Activated CD8-positive, alpha-beta memory T cell treated with anti-CD3 and anti-CD28 coated beads for 4 hours (primary cell): ENCODE data around the gene DDX20.

Source experiments
- DNase-seq, 2 donors: peaks; one replicate each; pipeline ENCODE4 v3.0.0-alpha.2; 2020; ENCODE audit warnings: low read depth in 2 of 2

The DDX20 gene

GRCh38 chr1:111747947-111748346 lies 7.8 kb upstream of the DDX20 start:
- DNase-seq: no peak

- no peak for DNase-seq
Measured at GRCh38 chr1:111749628-111750027, 6.1 kb upstream of the DDX20 start.

GRCh38 chr1:111750856-111751255 lies 4.8 kb upstream of the DDX20 start:
- DNase-seq: no peak

GRCh38 chr1:111751906-111752575 lies 3.7 kb upstream of the DDX20 start:
- DNase-seq: no peak

- DNase-seq: no peak
Measured at GRCh38 chr1:111754984-111755330, 744 bp upstream of the DDX20 start.

- DNase-seq: no peak
Measured at GRCh38 chr1:111756124-111756513, 418 bp downstream of the DDX20 start.

GRCh38 chr1:111758373-111758772 lies 2.7 kb downstream of the DDX20 start:
- DNase-seq: no peak

GRCh38 chr1:111761717-111762116 lies 6.0 kb downstream of the DDX20 start:
- no peak for DNase-seq

- DNase-seq: no peak
Measured at GRCh38 chr1:111762332-111762731, 6.6 kb downstream of the DDX20 start.

- DNase-seq: no peak
Measured at GRCh38 chr1:111768023-111768422, 12.3 kb downstream of the DDX20 start.

- DNase-seq: no peak
Measured at GRCh38 chr1:111768625-111769024, 12.9 kb downstream of the DDX20 start.

- DNase-seq: peak in 1 of 2 donors; percentile 11
Measured at GRCh38 chr1:111769517-111770146, 13.9 kb downstream of the DDX20 start.

- DNase-seq: no peak
Measured at GRCh38 chr1:111770916-111771315, 15.2 kb downstream of the DDX20 start.

GRCh38 chr1:111775966-111776365 lies 20.3 kb downstream of the DDX20 start:
- DNase-seq: no peak

- DNase-seq: no peak
Measured at GRCh38 chr1:111776391-111776790, 20.7 kb downstream of the DDX20 start.

GRCh38 chr1:111776861-111777260 lies 21.2 kb downstream of the DDX20 start:
- DNase-seq: no peak

GRCh38 chr1:111777301-111777700 lies 21.6 kb downstream of the DDX20 start:
- DNase-seq: no peak

- no peak for DNase-seq
Measured at GRCh38 chr1:111778066-111778465, 22.4 kb downstream of the DDX20 start.

GRCh38 chr1:111778541-111779051 lies 22.9 kb downstream of the DDX20 start:
- no peak for DNase-seq

GRCh38 chr1:111779546-111779945 lies 23.8 kb downstream of the DDX20 start:
- DNase-seq: no peak

- no peak for DNase-seq
Measured at GRCh38 chr1:111784273-111784901, 28.7 kb downstream of the DDX20 start.

GRCh38 chr1:111786669-111787207 lies 31.0 kb downstream of the DDX20 start:
- DNase-seq: no peak

GRCh38 chr1:111789142-111789541 lies 33.4 kb downstream of the DDX20 start:
- no peak for DNase-seq
